Activated CD4-positive, alpha-beta T cell treated with anti-CD3 and anti-CD28 coated beads, Interleukin-2, amount 50 U/mL, for 48 hours (primary cell): Measurements from ENCODE around the gene SART3.

Experiments used
- DNase-seq, 2 experiments: peaks; one replicate each; pipeline ENCODE4 v3.0.0-alpha.2; 2020

SART3 gene

DNA sequence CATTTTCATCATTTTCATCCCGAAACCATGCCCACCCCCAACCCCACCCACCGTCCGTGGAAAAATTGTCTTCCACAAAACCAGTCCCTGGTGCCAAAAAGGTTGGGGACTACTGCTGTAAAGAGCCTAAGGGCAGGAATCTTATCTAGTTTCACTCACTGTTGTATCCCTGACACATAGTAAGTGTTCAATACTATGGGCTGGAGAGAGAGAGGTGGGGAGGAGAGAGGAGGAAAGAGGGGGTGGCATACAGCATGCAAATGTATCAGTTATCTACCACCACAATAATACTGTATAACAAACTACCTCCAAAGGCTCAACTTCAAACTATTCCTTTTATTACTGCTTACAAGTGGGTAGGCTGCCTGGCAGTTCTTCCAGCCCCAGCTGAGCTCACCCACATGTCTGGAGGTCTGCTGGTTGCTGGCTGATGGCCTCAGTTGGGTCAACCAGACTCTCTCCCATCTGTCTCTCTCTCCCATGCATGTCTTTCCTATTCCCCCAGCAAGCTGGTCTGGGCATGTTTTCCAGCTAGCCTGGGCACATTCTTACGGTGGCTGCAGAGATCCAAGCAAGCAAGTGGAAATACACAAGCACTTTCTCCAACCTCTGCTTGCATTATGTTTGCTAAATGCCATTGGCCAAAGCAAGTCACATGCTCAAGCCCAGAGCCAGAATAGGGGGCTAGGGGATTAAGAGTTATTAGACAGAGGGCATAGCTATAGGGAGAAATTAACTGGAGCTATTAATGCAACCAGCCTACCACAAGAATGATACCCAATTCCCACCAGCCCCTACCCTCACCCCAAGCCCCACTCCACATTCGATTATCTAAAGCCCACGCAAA lies 77.5 kb downstream of the SART3 start:
- no peak for DNase-seq

DNA sequence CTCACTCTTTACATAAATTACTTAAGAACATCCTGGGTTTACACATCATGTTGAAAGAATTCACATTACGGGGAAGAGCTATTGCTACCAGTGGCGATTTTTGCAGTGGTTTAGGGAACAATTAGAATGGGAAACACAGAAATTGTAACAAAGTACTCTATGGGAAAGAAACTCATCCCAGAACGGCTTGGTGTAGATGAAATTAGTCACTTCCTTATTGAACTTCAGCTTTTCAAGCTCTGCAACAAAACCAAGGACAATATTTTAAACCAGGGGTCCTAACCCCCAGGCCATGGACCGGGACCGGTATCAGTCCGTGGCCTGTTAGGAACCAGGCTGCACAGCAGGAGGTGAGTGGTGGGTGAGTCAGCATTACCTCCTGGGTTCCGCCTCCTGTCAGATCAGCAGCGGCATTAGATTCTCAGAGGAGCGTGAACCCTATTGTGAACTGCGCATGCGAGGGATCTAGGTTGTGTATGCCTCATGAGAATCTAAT lies 78.2 kb downstream of the SART3 start:
- DNase-seq, result no peak

- no peak for DNase-seq
Observed at GRCh38 chr12:108479364-108480070, 81.5 kb downstream of the SART3 start.

DNA sequence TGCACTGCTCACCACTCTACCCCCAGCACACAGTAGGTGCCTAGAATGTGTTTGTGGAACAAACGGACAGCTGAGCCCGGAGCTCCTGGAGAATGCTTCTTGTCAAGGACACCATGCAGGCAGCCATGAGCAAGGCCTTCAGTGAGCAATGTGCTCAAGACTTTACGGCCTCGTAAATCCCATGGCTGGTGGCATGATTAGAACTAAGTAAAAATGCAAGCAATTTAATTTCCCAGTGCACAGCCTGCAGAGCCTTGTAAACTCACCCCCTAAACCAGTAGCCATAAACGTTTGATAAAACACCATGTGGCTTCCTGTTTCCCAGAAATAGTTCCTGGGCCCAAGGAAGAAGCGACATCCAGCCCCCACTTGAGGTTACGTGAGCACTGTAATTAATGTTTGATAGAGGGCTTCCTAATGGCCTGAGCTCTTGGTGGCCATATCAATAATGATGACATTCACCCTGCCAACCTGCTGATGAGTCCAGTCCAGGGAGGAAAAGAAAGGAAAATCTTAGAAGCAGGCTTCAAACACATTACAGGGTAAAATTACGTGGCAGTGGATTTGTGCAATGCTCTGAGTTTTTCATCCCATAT lies 82.3 kb downstream of the SART3 start:
- DNase-seq, result no peak

- DNase-seq, result no peak
Observed at GRCh38 chr12:108477881-108478259, 83.1 kb downstream of the SART3 start.

- DNase-seq, result no peak
Observed at GRCh38 chr12:108477055-108477880, 83.7 kb downstream of the SART3 start.

GRCh38 chr12:108475396-108475795 lies 85.6 kb downstream of the SART3 start:
- DNase-seq, result no peak

DNA sequence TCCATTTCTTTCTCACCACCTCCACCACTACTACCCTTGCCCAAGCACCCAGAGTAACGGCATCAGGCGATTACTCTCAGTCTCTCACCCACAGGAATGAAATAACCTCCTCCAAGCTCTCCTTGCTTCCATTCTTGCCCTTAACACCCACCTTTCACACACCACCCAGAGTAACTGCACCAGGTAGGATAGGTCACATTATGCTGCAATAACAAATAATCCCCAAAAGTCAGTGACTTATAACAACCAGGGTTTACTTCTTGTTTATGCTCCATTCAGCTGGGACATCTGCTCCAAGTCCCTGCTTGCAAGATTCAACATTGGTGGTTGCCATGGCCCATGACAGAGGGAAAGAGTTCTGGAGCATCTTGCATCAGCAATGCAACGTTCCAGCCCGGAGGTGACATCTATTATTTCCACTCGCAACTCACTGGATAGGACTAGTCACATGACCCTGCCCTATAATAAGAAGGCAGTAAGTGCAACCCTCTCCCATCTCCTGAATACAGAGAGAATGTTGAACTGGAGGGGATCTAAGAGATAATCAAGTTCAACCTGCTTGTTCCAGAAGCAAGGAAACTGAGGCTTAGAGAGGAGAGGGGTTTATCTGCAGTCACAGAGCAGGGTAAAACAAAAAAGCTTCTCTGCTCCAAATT lies 87.4 kb downstream of the SART3 start:
- DNase-seq, result no peak
